PC-3 (cell line): ENCODE data around the gene NOSTRIN. TPM values are rescaled to one million over a fixed set of nuclear protein-coding genes. Genes with fewer than 3 reads are reported as not detected.

Experiments
- ATAC-seq: fragments of 200-7000 bp; cut with Tn5 transposase; 2 replicates; pipeline ENCODE4 v1.9.1; 2020; ENCODE audit warnings: mild to moderate bottlenecking, moderate library complexity
- BruUV-seq: library from RNA; stranded (reverse); fragments of 400-500 nt; replicated peaks from 2 replicates; lab custom pipeline; 2021; lab: Mats Ljungman, UMichigan
- CTCF ChIA-PET: fragments of 300-600 bp; sonication (Branson Sonifier 250); formaldehyde crosslinking; loops from one replicate; lab custom pipeline; 2022; ENCODE audit warnings: antibody characterized with exemption; lab: Charles Lee
- POLR2A ChIA-PET: fragments of 300-600 bp; sonication (Branson Sonifier 250); formaldehyde crosslinking; loops from one replicate; lab custom pipeline; 2022; ENCODE audit warnings: antibody characterized with exemption; ENCODE audit not compliant: unreplicated experiment; lab: Charles Lee
- DNase-seq: peaks from one replicate; pipeline ENCODE4 v3.0.0-alpha.2; 2015
- H2AFZ ChIP-seq: fragments of 300-600 bp; sonication (generic); 2 replicates; pipeline ENCODE4 v1.6.0; 2016; ENCODE audit warnings: antibody characterized with exemption, low read length
- H3F3A ChIP-seq: fragments of 300-600 bp; sonication (generic); one replicate; pipeline ENCODE4 v1.6.0; 2017; ENCODE audit warnings: antibody characterized with exemption, low read length, control low read depth, mild to moderate bottlenecking; ENCODE audit not compliant: unreplicated experiment
- H3K27ac ChIP-seq: fragments of 300-600 bp; sonication (generic); 2 replicates; pipeline ENCODE4 v1.5.1; 2016; ENCODE audit warnings: mild to moderate bottlenecking, low read length
- H3K27me3 ChIP-seq: fragments of 300-600 bp; sonication (generic); 2 replicates; pipeline ENCODE4 v1.6.1; 2016; ENCODE audit warnings: low read length, mixed read lengths
- H3K36me3 ChIP-seq: fragments of 300-600 bp; sonication (generic); 2 replicates; pipeline ENCODE4 v1.6.1; 2016; ENCODE audit warnings: low read depth, mixed run types, low read length, mixed read lengths
- H3K4me1 ChIP-seq: fragments of 300-600 bp; sonication (generic); 2 replicates; pipeline ENCODE4 v1.5.1; 2016; ENCODE audit warnings: low read length; ENCODE audit not compliant: insufficient read depth
- H3K4me2 ChIP-seq: fragments of 300-600 bp; sonication (generic); 2 replicates; pipeline ENCODE4 v1.6.0; 2016; ENCODE audit warnings: low read length
- H3K4me3 ChIP-seq: fragments of 300-600 bp; sonication (generic); 2 replicates; pipeline ENCODE4 v1.5.1; 2016; ENCODE audit warnings: mild to moderate bottlenecking, low read length, mixed read lengths
- H3K79me2 ChIP-seq: fragments of 300-600 bp; sonication (generic); 2 replicates; pipeline ENCODE4 v1.6.1; 2017; ENCODE audit warnings: low read length, mixed read lengths
- H3K9ac ChIP-seq: fragments of 300-600 bp; sonication (generic); 2 replicates; pipeline ENCODE4 v1.6.0; 2016; ENCODE audit warnings: mild to moderate bottlenecking, low read length
- H3K9me2 ChIP-seq: fragments of 300-600 bp; sonication (generic); replicated peaks from 2 replicates; pipeline ENCODE4 v1.6.1; 2016; ENCODE audit warnings: mixed run types, low read length, mixed read lengths
- H3K9me3 ChIP-seq: fragments of 300-600 bp; sonication (generic); 2 replicates; pipeline ENCODE4 v1.6.1; 2016; ENCODE audit warnings: low read length, mixed read lengths
- H4K20me1 ChIP-seq: fragments of 300-600 bp; sonication (generic); 2 replicates; pipeline ENCODE4 v1.6.1; 2016; ENCODE audit warnings: low read length, mixed read lengths
- CTCF ChIP-seq: fragments of 300-600 bp; sonication (generic); conservative IDR thresholded peaks from 2 replicates; pipeline ENCODE4 v1.5.1; 2017; ENCODE audit warnings: antibody characterized with exemption, low read depth, mild to moderate bottlenecking, low read length
- EZH2 ChIP-seq: fragments of 300-600 bp; sonication (generic); IDR thresholded peaks from one replicate; pipeline ENCODE4 v1.6.1; 2017; ENCODE audit warnings: antibody characterized with exemption, mild to moderate bottlenecking, low read length; ENCODE audit not compliant: unreplicated experiment
- EZH2phosphoT487 ChIP-seq: fragments of 300-600 bp; sonication (generic); IDR thresholded peaks from 2 replicates; pipeline ENCODE4 v1.6.1; 2018; ENCODE audit warnings: mild to moderate bottlenecking, antibody characterized with exemption, low read length, borderline replicate concordance
- intact Hi-C: fragments of 100-400 bp; cut with micrococcal nuclease; formaldehyde crosslinking; loops from 2 replicates; pipeline ENCODE4 v1.9.0; 2023
- total RNA-seq: library from RNA; depleted of rRNA; stranded (reverse); fragments of >200 nt; gene quantifications from 2 replicates; pipeline ENCODE4 v1.2.3, GENCODE V29; 2014

Gene NOSTRIN
- total RNA-seq, 1 experiment from 2014 or later: 1.1 TPM

GRCh38 chr2:168773719-168774521 is 28.5 kb upstream of the NOSTRIN start:
- H3K4me1 ChIP-seq: no peaks in the 10 kb centered on the region
- ChIA-PET POLR2A (no interaction called here), CTCF (interaction anchor here (0.6 kb wide), 1 partner anchor 151 kb away, joined by 3 read pairs; no protein-coding TSS in a partner anchor)
- intact Hi-C loops: loop anchor here (1.0 kb wide), 1 partner anchor 146 kb away; no protein-coding TSS in a partner anchor
- ATAC-seq (peak; percentile 80), DNase-seq (peak; percentile 83)
- BruUV-seq: no TSS peak
- H3K27ac ChIP-seq: no peak overlapping the region
- H3K9me2 ChIP-seq: no peaks in the 10 kb centered on the region
- H3K27me3 ChIP-seq: no peaks in the 10 kb centered on the region
- H3F3A ChIP-seq: no peaks in the 10 kb centered on the region
- no peaks in the 10 kb centered on the region for H4K20me1 ChIP-seq
- no peaks in the 10 kb centered on the region for H3K36me3 ChIP-seq
- no peak for TF ChIP-seq EZH2phosphoT487
- TF ChIP-seq CTCF: peak; percentile 98
- TF ChIP-seq EZH2: no peak
- H3K9ac ChIP-seq: no peak overlapping the region
- H3K4me3 ChIP-seq: no peak overlapping the region
- H3K4me2 ChIP-seq: no peak overlapping the region
- no peak overlapping the region for H2AFZ ChIP-seq
- H3K9me3 ChIP-seq: no peaks in the 10 kb centered on the region
- no peaks in the 10 kb centered on the region for H3K79me2 ChIP-seq

GRCh38 chr2:168775837-168776236 is 26.6 kb upstream of the NOSTRIN start:
- H2AFZ ChIP-seq: no peak overlapping the region
- no peak overlapping the region for H3K4me2 ChIP-seq
- ATAC-seq (no peak), DNase-seq (no peak)
- no peaks in the 10 kb centered on the region for H3K4me1 ChIP-seq
- no peaks in the 10 kb centered on the region for H3F3A ChIP-seq
- H3K4me3 ChIP-seq: no peak overlapping the region
- no peak for TF ChIP-seq EZH2phosphoT487
- no peak for TF ChIP-seq EZH2
- TF ChIP-seq CTCF: no peak
- no peaks in the 10 kb centered on the region for H3K79me2 ChIP-seq
- H3K9me3 ChIP-seq: no peaks in the 10 kb centered on the region
- no peak overlapping the region for H3K9ac ChIP-seq
- no TSS peak for BruUV-seq
- ChIA-PET CTCF (no interaction called here), POLR2A (no interaction called here)
- H3K9me2 ChIP-seq: no peaks in the 10 kb centered on the region
- no peaks in the 10 kb centered on the region for H4K20me1 ChIP-seq
- H3K36me3 ChIP-seq: no peaks in the 10 kb centered on the region
- no peak overlapping the region for H3K27ac ChIP-seq
- no peaks in the 10 kb centered on the region for H3K27me3 ChIP-seq
- intact Hi-C loops: no loop called here

GRCh38 chr2:168780669-168781071 is 21.8 kb upstream of the NOSTRIN start:
- Histone ChIP-seq H4K20me1 (no peaks in the 10 kb centered on the region), H3K9ac (no peak overlapping the region), H3K4me2 (no peak overlapping the region), H3K9me2 (no peaks in the 10 kb centered on the region), H3F3A (no peaks in the 10 kb centered on the region), H2AFZ (no peak overlapping the region), H3K36me3 (no peaks in the 10 kb centered on the region), H3K4me3 (no peak overlapping the region), H3K27ac (no peak overlapping the region), H3K79me2 (no peaks in the 10 kb centered on the region), H3K9me3 (no peaks in the 10 kb centered on the region), H3K4me1 (peaks cover 5% of the 10 kb centered on the region), H3K27me3 (no peaks in the 10 kb centered on the region)
- no peak for ATAC-seq
- POLR2A ChIA-PET: no interaction called here
- BruUV-seq: no TSS peak
- intact Hi-C loops: no loop called here
- CTCF ChIA-PET: no interaction called here
- TF ChIP-seq EZH2: no peak
- no peak for TF ChIP-seq EZH2phosphoT487
- TF ChIP-seq CTCF: no peak
- DNase-seq: peak; percentile 59
